ENCODE results near the gene HOXB8. TPM values are rescaled to one million over a fixed set of nuclear protein-coding genes. Genes with fewer than 3 reads are reported as not detected.

Gene HOXB8
- total RNA-seq, 4 donors from 2014 or later, result 0.75 TPM; not detected in 3

DNA sequence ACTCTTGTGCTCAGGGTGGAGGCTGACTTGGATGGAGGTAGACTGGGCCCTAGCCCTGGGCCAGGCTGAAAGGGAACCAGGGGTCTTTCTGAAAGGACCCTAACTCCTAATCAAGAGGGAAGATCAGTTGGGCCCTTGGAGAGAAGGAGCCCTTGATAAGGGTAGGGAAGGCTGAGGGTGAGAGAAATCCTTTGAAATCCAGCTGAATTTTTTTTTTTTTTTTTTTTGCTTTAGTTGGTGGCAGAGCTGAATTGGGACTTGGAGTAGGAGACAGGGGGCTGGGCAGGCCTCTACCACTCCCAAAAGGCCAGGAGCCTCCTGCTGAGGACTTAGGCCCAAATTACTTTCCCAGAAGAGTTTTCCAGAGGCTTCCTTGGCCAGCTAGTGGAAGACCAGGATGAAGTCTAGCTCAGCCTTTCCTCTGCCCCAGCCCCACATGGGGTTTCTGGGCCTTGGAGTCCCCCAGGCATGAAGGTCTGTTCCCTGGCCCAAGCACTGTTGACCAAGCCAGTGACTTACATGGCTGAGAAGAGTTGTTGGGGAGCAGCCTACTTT, 24.4 kb downstream of the HOXB8 start:
- TF ChIP-seq, protein P1, sequence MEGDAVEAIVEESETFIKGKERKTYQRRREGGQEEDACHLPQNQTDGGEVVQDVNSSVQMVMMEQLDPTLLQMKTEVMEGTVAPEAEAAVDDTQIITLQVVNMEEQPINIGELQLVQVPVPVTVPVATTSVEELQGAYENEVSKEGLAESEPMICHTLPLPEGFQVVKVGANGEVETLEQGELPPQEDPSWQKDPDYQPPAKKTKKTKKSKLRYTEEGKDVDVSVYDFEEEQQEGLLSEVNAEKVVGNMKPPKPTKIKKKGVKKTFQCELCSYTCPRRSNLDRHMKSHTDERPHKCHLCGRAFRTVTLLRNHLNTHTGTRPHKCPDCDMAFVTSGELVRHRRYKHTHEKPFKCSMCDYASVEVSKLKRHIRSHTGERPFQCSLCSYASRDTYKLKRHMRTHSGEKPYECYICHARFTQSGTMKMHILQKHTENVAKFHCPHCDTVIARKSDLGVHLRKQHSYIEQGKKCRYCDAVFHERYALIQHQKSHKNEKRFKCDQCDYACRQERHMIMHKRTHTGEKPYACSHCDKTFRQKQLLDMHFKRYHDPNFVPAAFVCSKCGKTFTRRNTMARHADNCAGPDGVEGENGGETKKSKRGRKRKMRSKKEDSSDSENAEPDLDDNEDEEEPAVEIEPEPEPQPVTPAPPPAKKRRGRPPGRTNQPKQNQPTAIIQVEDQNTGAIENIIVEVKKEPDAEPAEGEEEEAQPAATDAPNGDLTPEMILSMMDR (IDR thresholded peaks at IDR 0.05; ENCODE audit: low read depth), result no peak

DNA sequence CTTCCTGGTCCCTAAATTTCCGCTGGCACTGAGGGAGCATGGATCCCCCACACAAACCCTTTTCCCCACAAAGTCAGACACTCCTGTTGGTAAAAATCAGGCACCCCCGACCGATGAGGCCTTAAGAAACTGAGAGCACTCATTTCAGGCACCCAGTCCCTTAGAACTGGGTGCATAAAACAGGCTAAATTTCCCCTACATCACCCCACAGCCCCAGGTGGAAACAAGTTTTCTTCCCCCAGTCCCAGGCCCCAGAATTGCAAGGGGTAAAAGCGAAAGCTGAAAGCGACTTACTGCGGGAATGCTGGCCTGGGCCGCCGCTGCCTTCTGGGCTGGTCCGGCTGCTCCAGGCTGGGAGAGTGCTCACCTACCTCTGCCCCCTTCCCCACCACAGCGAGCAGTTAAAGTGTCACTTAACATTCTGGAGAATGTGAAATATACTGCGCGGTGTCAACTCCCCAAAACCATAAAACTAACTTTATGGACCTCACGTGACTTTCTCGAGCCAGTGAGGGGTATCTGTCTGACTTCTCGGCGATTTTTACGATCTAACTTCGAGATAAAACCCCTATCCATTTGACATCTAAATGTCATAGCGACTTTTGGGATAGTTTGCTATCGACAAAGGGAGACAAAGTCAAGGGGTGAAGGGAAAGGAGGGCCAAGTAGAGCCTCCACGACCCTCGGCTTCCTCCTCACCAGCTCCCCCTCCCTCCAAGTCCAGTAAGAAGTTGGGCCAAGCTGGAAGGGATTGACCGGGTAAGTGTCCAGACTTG, 25.1 kb downstream of the HOXB8 start, which contains the start of gene HOXB3:
Gene HOXB3 (minus strand): TSS at position 411 of the 776 bp plus-strand sequence. CDS start 37,767 bp downstream, outside the sequence.
- TF ChIP-seq, protein P1 (IDR thresholded peaks at IDR 0.05; ENCODE audit: low read depth), result no peak

GRCh38 chr17:48589060-48589830, 25.8 kb downstream of the HOXB8 start:
- TF ChIP-seq, protein P1 (IDR thresholded peaks at IDR 0.05; ENCODE audit: low read depth), result no peak

DNA sequence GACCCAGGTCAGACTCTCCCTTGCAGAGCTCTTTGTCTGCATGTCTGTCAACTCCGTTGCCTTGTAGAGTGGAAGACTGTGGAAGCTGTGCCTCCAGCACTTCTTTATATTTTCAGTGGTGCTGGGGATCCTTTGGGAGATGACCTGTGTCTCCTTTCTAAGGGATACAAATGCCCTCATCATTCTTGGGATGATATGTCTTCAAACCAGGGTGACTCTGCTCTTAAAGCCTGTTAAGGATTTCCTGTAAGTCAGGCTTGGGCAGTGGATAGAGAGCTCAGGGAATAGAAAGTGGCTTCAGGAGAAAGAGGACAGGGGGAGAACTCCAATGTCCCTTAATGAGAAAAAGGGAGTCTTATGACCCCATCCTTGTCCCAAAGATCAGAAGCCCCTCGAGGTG, 26.6 kb downstream of the HOXB8 start:
- TF ChIP-seq, protein P1 (IDR thresholded peaks at IDR 0.05; ENCODE audit: low read depth), result no peak

DNA sequence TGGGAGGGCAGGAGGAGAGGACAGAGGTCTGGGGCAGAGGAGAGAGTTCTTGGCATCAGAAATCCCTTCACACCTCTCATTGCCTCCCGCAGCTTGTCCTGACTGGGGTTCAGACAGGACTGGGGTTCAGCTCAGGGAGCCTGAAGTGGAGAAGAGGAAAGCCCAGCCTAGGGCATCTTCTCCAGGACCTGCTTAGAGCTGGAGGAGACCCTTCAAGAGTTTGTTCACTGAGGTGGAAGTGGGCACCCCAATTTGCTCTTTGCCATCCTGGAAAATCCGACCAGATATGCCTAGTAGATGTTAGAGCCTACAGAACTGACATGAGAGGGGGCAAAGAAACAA, 27.0 kb downstream of the HOXB8 start:
- TF ChIP-seq, protein P1 (IDR thresholded peaks at IDR 0.05; ENCODE audit: low read depth), result no peak

DNA sequence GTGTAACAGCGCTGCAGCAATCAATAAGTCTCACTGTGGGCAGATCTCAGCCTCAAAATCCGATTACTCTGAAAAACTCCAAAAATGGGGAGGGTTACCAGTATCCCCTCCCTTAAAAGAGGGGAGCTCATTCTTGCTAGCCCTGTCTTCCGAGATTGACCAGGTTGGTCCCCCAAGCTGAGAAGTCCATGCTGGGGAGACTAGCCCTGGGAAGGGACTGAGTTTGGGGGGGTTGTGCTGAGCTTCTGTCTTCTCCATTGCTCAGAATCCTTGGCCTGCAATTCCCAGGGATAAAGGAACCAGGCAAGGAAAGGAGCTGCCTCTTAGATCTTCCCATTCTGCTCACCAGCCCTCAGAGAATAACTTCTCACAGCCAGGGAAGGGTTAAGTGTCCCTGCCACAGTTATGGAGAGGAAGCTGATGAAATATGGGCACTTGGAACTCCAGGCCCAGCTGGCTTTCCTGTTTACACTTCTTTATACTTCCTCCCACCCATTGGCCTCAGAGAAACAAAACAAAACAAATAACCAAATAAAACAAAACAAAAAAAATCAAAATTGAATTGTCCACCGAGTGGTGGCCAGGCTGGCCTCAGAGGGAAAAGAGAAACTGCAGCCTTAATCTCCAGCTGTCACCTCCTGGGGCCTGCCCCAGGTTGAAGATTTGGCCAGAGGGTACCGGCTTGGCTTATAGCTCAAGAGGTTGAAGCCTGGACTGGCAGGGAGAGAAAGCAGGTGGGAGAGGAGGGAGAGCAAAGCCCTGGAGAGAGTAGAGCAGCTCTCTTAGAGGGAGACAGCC, 27.6 kb downstream of the HOXB8 start:
- TF ChIP-seq, protein P1 (IDR thresholded peaks at IDR 0.05; ENCODE audit: low read depth), result no peak
